ENCODE measurements around the gene PLEKHM3. TPM values are rescaled to one million over a fixed set of nuclear protein-coding genes. Genes with fewer than 3 reads are reported as not detected.

The PLEKHM3 gene
- total RNA-seq, 4 donors from 2014 or later: 22.0 to 29.1 (median 25.0) TPM

Small RNAs within 50 kb of the gene (small RNA-seq; reads per million reads assigned to genes)
- gene RNA5SP116 (not detected), gene RNU6-360P (not detected)

Other genes starting within 250 kb of the PLEKHM3 start
- not detected for gene CRYGD, start 99.0 kb upstream of the PLEKHM3 start, total RNA-seq
- not detected for gene CRYGC, start 104.3 kb upstream of the PLEKHM3 start, total RNA-seq
- gene CRYGB, start 120.6 kb upstream of the PLEKHM3 start, total RNA-seq: not detected
- gene CRYGA, start 138.1 kb upstream of the PLEKHM3 start, total RNA-seq: not detected
- not detected for gene C2orf80, start 164.5 kb upstream of the PLEKHM3 start, total RNA-seq
- gene IDH1, start 229.5 kb upstream of the PLEKHM3 start, total RNA-seq: 10 to 100 TPM; 45.7 to 68.6 (median 57.7) TPM
- 10 to 100 TPM; 35.3 to 48.0 (median 39.9) TPM for gene PIKFYVE, start 240.7 kb upstream of the PLEKHM3 start, total RNA-seq